ENCODE results near the gene ATF3. TPM values are rescaled to one million over a fixed set of nuclear protein-coding genes. Genes with fewer than 3 reads are reported as not detected.

Gene ATF3
- total RNA-seq, 4 donors from 2014 or later, result 10.0 to 38.0 (median 17.2) TPM

DNA sequence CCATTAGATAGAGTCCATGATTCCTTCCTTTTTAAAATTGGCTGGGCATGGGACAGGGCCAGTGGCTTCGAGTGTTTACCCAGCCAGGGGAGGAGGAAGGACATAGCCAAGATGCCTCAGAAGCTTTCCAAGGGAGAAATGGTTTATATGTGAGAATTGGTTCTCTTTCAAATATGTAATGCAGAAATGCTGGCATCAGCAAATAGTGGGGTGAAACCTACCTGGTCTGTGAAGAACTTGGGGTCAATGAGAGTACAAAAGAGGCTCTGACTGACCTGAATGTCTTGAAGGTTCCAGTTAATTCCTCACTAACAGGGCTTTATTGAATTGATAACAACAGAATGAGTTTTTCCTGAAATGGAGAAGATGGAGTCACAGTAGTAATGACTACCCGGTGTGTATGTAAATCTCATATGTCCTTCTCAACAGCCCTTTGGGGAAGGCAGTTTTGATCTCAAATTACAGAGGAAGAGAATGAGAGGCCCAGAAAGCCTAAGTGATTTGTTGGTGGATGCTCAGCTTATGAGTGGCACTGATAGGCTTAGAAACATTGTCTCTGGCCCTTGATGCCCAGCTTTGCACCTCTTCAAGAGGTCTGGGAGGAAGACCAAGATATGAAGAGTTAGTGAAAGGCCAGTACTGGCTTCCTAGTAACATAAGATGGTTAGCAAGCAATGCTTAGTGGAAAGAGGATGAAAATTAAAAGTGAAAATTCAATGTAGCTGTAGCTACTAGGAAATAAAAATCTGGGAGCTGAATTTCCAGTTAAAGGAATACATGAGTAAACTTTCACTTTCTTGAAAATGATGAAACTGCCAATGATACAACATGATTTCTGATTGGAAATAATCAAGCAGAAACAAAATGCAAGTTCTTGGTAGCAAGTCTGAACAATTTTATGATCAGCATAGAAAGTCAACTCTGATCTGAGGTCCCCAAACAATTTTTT, 2.7 kb downstream of the ATF3 start:
- peaks cover 3 to 33% (median 14%) of the 10 kb centered on the region in 4 donors for H3K4me1 ChIP-seq
- no peak for TF ChIP-seq POLR2A (IDR thresholded peaks at IDR 0.05)
- TF ChIP-seq, protein P1, sequence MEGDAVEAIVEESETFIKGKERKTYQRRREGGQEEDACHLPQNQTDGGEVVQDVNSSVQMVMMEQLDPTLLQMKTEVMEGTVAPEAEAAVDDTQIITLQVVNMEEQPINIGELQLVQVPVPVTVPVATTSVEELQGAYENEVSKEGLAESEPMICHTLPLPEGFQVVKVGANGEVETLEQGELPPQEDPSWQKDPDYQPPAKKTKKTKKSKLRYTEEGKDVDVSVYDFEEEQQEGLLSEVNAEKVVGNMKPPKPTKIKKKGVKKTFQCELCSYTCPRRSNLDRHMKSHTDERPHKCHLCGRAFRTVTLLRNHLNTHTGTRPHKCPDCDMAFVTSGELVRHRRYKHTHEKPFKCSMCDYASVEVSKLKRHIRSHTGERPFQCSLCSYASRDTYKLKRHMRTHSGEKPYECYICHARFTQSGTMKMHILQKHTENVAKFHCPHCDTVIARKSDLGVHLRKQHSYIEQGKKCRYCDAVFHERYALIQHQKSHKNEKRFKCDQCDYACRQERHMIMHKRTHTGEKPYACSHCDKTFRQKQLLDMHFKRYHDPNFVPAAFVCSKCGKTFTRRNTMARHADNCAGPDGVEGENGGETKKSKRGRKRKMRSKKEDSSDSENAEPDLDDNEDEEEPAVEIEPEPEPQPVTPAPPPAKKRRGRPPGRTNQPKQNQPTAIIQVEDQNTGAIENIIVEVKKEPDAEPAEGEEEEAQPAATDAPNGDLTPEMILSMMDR (IDR thresholded peaks at IDR 0.05), result no peak
- no peak overlapping the region for H3K27ac ChIP-seq
- peaks cover 0 to 8% of the 10 kb centered on the region in 2 donors for H3K27me3 ChIP-seq
- no peaks in the 10 kb centered on the region for H3K9me3 ChIP-seq
- no peak for DNase-seq
- H3K4me3 ChIP-seq, result no peak overlapping the region
- peaks cover 0 to 16% (median 0%) of the 10 kb centered on the region in 3 donors for H3K36me3 ChIP-seq

DNA sequence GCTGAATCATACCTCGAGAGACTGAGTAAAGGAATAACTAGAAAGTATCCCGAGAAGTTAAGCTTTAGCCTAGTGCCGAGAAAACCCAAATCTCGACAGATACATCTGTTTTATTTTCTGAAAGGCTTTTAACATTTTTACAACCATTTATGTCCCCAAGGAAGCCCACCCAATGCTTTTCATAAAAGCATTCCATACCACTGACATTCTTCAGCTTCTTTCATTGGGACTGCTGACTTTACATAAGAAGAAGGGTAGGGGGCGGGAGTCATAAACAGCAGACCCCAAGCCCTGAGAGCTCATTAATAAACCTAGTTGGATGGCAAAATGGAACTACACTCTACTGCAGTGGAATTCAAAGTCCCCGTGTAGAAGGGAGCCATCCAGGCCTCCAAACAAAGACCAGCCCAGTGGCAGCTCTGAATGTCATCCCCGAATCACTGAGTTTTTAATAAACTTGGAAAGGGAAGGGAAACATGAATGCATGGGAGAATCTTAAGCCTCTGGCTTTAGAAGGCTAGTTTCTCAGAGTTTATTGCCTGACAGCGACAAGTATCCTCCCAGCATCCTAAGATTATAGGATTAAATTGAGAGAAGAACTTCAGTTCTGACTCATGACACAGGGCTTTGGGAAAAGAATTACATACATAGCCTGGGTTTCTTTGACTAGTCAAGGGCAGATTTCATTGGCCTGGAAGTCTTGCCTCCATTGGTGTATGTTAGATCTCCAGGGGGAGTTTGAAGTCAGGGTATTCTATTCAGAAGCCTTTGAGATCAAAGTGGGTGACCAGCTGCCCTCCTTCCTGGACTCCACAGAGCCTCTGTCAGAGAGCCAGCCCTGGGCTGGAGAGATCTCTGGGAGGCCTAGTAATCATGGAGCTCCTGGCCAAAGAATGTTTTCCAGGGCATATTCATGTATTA, 3.7 kb downstream of the ATF3 start:
- H3K4me1 ChIP-seq, result peaks cover under 1 to 24% (median 5%) of the 10 kb centered on the region in 4 donors
- no peaks in the 10 kb centered on the region for H3K9me3 ChIP-seq
- H3K4me3 ChIP-seq, result no peak overlapping the region
- peaks cover 0 to 6% of the 10 kb centered on the region in 2 donors for H3K27me3 ChIP-seq
- H3K36me3 ChIP-seq, result peaks cover 0 to 26% (median 0%) of the 10 kb centered on the region in 3 donors
- no peak for TF ChIP-seq POLR2A (IDR thresholded peaks at IDR 0.05)
- TF ChIP-seq, protein P1 (IDR thresholded peaks at IDR 0.05), result no peak
- DNase-seq, result no peak
- no peak overlapping the region for H3K27ac ChIP-seq

DNA sequence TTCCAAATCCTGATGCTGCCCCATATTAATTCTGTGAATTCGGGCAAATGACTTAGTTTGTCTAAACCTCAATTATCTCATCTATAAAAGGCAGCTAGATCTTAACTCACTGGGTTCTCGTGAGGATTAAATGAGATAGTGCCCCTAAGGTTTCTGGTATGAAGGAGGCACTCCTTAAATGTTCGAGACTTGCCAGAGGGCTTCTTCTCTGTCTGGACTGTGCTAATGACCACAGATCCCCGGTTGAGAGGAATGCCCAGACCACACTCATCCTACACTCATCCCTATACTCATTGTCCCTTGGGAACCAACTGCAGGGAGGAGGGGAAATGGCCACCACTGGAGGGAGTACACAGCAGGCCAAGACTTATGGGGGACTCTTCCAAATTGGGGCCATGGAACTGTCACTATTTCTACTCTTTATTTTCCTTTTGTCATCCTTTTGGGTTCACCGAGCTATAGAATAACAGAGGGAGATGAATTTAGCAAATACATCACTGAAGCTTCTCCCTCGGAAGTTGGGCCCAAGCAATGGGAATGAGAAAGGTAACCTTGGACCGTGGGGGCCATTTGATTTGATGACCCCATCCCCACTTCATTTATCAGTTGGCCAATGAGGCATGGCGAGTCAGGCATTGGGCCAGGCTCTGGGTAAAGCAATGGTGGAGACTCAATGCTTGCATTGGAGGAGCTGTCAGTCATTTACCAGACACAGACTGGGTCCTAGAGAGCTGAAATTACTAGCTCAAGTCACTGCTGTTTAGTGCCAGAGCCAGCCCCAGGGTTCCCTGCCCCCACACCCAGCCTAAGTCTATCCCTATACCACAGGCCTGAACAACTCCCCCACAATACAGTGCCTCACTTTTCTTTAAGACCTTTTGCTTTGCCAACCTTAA, 5.1 kb downstream of the ATF3 start:
- no peak for DNase-seq
- TF ChIP-seq, protein P1 (IDR thresholded peaks at IDR 0.05), result no peak
- TF ChIP-seq POLR2A (IDR thresholded peaks at IDR 0.05), result no peak
- peaks cover 0 to 39% (median 0%) of the 10 kb centered on the region in 3 donors for H3K36me3 ChIP-seq
- H3K27me3 ChIP-seq, result no peaks in the 10 kb centered on the region
- H3K4me1 ChIP-seq, result peaks cover 0 to 20% (median 0%) of the 10 kb centered on the region in 4 donors
- no peak overlapping the region for H3K27ac ChIP-seq
- H3K9me3 ChIP-seq, result no peaks in the 10 kb centered on the region
- no peak overlapping the region for H3K4me3 ChIP-seq

DNA sequence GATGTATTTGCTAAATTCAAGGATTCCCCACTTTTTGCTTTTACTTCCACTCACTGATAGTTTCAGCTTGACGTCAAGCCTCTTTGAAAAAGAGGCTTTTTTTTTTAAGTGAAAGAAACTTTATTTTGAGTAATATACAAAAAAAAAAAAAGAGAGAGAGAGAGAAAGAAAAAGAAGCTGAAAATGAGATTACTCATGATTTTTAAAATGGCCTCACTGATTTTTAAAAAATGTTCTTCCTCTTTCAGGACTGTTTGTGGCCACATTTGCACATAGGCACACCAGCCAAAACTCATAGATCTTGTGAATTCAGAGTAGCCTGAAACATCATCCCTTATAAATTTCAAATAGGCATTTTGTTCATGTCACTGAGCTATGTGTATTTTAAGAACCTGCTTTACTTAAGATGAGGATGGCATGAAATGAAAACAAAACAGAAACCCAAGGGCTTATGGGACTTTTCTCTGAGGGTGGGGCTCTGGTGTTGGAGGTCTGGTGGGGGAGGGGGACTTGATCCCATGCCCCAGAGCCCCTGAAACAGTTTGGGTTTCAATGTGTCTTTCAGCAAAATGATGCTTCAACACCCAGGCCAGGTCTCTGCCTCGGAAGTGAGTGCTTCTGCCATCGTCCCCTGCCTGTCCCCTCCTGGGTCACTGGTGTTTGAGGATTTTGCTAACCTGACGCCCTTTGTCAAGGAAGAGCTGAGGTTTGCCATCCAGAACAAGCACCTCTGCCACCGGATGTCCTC, 6.1 kb downstream of the ATF3 start:
- TF ChIP-seq, protein P1 (IDR thresholded peaks at IDR 0.05), result no peak
- TF ChIP-seq POLR2A (IDR thresholded peaks at IDR 0.05), result no peak
- Histone ChIP-seq H3K4me3 (no peak overlapping the region), H3K36me3 (peaks cover 0 to 48% (median 0%) of the 10 kb centered on the region in 3 donors), H3K27me3 (no peaks in the 10 kb centered on the region), H3K9me3 (no peaks in the 10 kb centered on the region), H3K4me1 (peaks cover 0 to 18% (median 0%) of the 10 kb centered on the region in 4 donors), H3K27ac (no peak overlapping the region)
- no peak for DNase-seq
